ENCODE results near the gene SCFD1.
"Not testable (repeated sequence)": the region's sequence is repeated elsewhere in the genome, so short reads cannot be mapped to it uniquely, and the experiment has no call there.

The SCFD1 gene

GRCh38 chr14:30610787-30611343, 11.3 kb upstream of the SCFD1 start:
- DNase-seq (ENCODE audit: low read depth): peak; percentile 94
- TF ChIP-seq CTCF (conservative IDR thresholded peaks at IDR 0.05; ENCODE audit: low read depth, low read length): peak; percentile 72
- no peak overlapping the region for H3K4me3 ChIP-seq (ENCODE audit: low read depth, low read length)

DNA sequence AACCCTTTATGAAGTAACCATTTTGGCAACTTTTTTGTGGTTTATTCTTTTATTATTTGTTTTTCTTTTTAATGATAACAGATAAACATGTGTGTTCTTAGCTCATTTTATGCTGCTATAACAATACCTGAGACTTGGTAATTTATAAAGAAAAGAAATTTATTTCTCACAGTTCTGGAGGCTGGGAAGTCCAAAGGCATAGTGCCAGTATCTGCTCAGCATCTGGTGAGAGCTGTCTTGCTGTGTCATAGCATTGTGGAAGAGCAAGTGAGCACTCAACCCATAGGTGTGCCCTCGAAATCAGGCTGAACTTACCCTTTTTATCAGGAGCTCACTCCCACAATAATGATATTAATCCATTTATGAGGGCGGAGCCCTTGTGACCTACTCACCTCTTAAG, 8.0 kb upstream of the SCFD1 start:
- no peak for TF ChIP-seq CTCF (conservative IDR thresholded peaks at IDR 0.05; ENCODE audit: low read depth, low read length)
- no peak overlapping the region for H3K4me3 ChIP-seq (ENCODE audit: low read depth, low read length)
- no peak for DNase-seq (ENCODE audit: low read depth)

DNA sequence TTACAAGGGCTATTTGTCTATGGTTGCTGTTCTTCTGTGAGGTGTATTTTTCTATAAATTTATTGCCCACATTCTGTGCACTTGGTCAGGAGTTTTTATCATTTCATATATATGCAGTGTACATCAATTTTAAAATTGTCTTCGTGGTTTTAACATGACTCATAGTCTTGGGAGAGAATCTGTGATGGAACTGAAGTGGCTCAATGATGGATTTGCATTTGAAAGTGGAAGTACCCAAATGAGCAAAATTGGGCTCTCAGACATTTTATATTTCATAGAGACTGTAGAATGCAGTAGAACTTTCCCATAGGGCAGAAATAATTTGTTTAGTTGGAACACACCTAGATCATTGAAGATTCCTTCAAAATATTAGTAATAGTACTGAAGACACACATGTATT, 1.9 kb upstream of the SCFD1 start:
- DNase-seq (ENCODE audit: low read depth): peak; percentile 84
- H3K4me3 ChIP-seq (ENCODE audit: low read depth, low read length): no peak overlapping the region
- TF ChIP-seq CTCF (conservative IDR thresholded peaks at IDR 0.05; ENCODE audit: low read depth, low read length): no peak

- peak; percentile 39 for DNase-seq (ENCODE audit: low read depth)
- TF ChIP-seq CTCF (conservative IDR thresholded peaks at IDR 0.05; ENCODE audit: low read depth, low read length): no peak
Measured at GRCh38 chr14:30621354-30621939, 672 bp upstream of the SCFD1 start.

DNA sequence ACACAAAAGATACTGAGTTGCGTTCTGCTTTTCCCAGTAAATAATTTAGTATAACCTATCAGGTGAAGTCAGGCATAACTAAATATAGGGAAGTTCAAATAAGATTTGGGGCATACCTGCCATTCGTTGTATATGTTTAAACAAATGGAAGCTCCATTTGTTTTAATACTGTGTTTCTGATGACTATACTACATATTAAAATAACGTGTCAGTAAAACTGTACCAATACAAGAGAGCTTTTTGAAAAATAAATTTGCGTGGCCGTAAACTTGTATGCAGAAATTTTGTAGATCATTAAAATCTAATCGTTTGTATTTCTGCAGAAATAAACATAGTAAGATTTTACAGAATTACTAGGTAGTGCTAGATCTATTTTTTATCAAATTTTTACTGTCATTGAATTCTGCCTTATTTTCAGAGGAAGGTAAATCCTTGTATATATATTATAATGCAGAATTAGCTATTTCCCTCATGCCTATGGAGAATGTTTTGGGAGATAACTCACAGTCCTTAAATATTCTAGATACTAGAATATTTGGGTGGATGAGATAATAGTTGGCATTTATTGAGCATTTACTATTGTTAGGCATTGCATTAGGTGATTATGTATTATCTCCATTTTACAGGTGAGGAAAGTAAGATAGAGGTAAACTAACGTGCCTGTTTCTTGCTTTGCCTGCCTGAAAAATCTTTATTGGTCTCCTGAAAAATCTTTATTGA, 1.5 kb downstream of the SCFD1 start:
- H3K4me3 ChIP-seq (ENCODE audit: low read depth, low read length): peak overlapping the region; percentile 82
- TF ChIP-seq CTCF (conservative IDR thresholded peaks at IDR 0.05; ENCODE audit: low read depth, low read length): no peak
- no peak for DNase-seq (ENCODE audit: low read depth)

More at GRCh38 chr14:30621354-30621939, 672 bp upstream of the SCFD1 start:
- peak overlapping the region; percentile 82 for H3K4me3 ChIP-seq (ENCODE audit: low read depth, low read length)

GRCh38 chr14:30624132-30624423, 2.0 kb downstream of the SCFD1 start:
- no peak for TF ChIP-seq CTCF (conservative IDR thresholded peaks at IDR 0.05; ENCODE audit: low read depth, low read length)
- no peak for DNase-seq (ENCODE audit: low read depth)
- no peak overlapping the region for H3K4me3 ChIP-seq (ENCODE audit: low read depth, low read length)

DNA sequence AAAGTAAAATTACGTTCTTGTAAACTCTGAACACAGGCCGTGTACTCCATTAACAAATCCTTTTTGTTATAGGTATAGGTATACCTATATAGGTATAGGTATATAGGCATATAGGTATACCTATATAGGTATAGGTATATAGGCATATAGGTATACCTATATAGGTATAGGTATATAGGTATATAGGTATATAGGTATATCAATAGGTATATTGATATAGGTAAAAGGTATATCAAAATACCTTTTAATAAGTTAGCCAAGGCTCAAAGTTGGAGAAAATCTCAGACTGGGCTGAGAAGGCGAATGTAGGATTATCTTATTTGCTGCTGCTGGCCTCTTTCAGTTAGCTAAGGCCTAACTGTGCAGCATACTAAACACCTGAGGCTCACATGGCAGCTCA, 3.4 kb downstream of the SCFD1 start:
- no peak for TF ChIP-seq CTCF (conservative IDR thresholded peaks at IDR 0.05; ENCODE audit: low read depth, low read length)
- no peak for DNase-seq (ENCODE audit: low read depth)
- H3K4me3 ChIP-seq (ENCODE audit: low read depth, low read length): no peak overlapping the region

GRCh38 chr14:30629432-30629831, 7.3 kb downstream of the SCFD1 start:
- DNase-seq (ENCODE audit: low read depth): peak; percentile 47
- H3K4me3 ChIP-seq (ENCODE audit: low read depth, low read length): not testable (repeated sequence)

Measured in choroid plexus epithelial cell (primary cell).